Smooth muscle cell (in vitro differentiated cells): Measurements from ENCODE around the gene FCHO1. TPM values are rescaled to one million over a fixed set of nuclear protein-coding genes. Genes with fewer than 3 reads are reported as not detected.

Experiments
- DNase-seq: peaks from one replicate; lab custom pipeline; 2025; ENCODE audit not compliant: unreplicated experiment; lab: John Stamatoyannopoulos, UW
- H2AFZ ChIP-seq: fragments of 200-600 bp; sonication (generic); 2 replicates; pipeline ENCODE4 v1.6.0; 2016; ENCODE audit warnings: antibody characterized with exemption, low read depth, mild to moderate bottlenecking
- H3F3A ChIP-seq: fragments of 200-600 bp; sonication (generic); 2 replicates; pipeline ENCODE4 v1.6.0; 2017; ENCODE audit warnings: antibody characterized with exemption, low read depth
- H3K27ac ChIP-seq: fragments of 200-600 bp; sonication (generic); 2 replicates; pipeline ENCODE4 v1.5.1; 2016; ENCODE audit warnings: low read depth, mild to moderate bottlenecking
- H3K27me3 ChIP-seq: fragments of 200-600 bp; sonication (generic); 2 replicates; pipeline ENCODE4 v1.6.1; 2016; ENCODE audit warnings: low read depth, mild to moderate bottlenecking
- H3K36me3 ChIP-seq: fragments of 200-600 bp; sonication (generic); 2 replicates; pipeline ENCODE4 v1.5.1; 2016; ENCODE audit warnings: low read depth
- H3K4me1 ChIP-seq: fragments of 200-600 bp; sonication (generic); 2 replicates; pipeline ENCODE4 v1.5.1; 2016; ENCODE audit warnings: low read depth
- H3K4me2 ChIP-seq: fragments of 200-600 bp; sonication (generic); 2 replicates; pipeline ENCODE4 v1.6.0; 2016; ENCODE audit warnings: mild to moderate bottlenecking
- H3K4me3 ChIP-seq: fragments of 200-600 bp; sonication (generic); 2 replicates; pipeline ENCODE4 v1.5.1; 2016; ENCODE audit warnings: mild to moderate bottlenecking
- H3K79me2 ChIP-seq: fragments of 200-600 bp; sonication (generic); 2 replicates; pipeline ENCODE4 v1.6.0; 2016; ENCODE audit warnings: low read depth, mild to moderate bottlenecking
- H3K9ac ChIP-seq: fragments of 200-600 bp; sonication (generic); 2 replicates; pipeline ENCODE4 v1.6.0; 2016; ENCODE audit warnings: low read depth
- H3K9me3 ChIP-seq: fragments of 200-600 bp; sonication (generic); replicated peaks from 2 replicates; pipeline ENCODE4 v1.5.1; 2016; ENCODE audit warnings: low read depth
- H4K20me1 ChIP-seq: fragments of 200-600 bp; sonication (generic); 2 replicates; pipeline ENCODE4 v1.6.0; 2016; ENCODE audit warnings: low read depth
- CTCF ChIP-seq: fragments of 200-600 bp; sonication (generic); IDR thresholded peaks from 2 replicates; pipeline ENCODE4 v1.5.1; 2017; ENCODE audit warnings: borderline replicate concordance, mild to moderate bottlenecking, antibody characterized with exemption; ENCODE audit not compliant: insufficient read depth, poor library complexity, severe bottlenecking
- WGBS: methylation state at CpG from one replicate; pipeline ENCODE4 v1.1.7; 2016; ENCODE audit warnings: low lambda C conversion rate; 5-methylcytosine and 5-hydroxymethylcytosine counted together
- polyA plus RNA-seq: library from polyadenylated mRNA; unstranded; fragments of >200 nt; fragmentation: Nextera tagmentation; extraction: Ambion mirVana; gene quantifications from 2 replicates; pipeline ENCODE4 v1.2.1, GENCODE V29; 2016
- total RNA-seq: library from RNA; depleted of rRNA; stranded (reverse); fragments of >200 nt; gene quantifications from 2 replicates; pipeline ENCODE4 v1.2.3, GENCODE V29; 2014

Gene FCHO1
- total and polyA plus RNA-seq, 2 experiments from 2014 or later = 1.0 to 5.3 TPM

GRCh38 chr19:17735410-17735809 lies 15.9 kb upstream of the FCHO1 start:
- Histone ChIP-seq H4K20me1 (peaks cover 35% of the 10 kb centered on the region), H3F3A (no peaks in the 10 kb centered on the region), H3K27me3 (no peaks in the 10 kb centered on the region), H3K36me3 (peaks cover 8% of the 10 kb centered on the region), H3K4me2 (no peak overlapping the region), H3K4me3 (no peak overlapping the region), H3K4me1 (no peaks in the 10 kb centered on the region), H2AFZ (no peak overlapping the region), H3K9ac (no peak overlapping the region), H3K27ac (no peak overlapping the region), H3K9me3 (no peaks in the 10 kb centered on the region), H3K79me2 (peaks cover 22% of the 10 kb centered on the region)
- DNase-seq = no peak
- TF ChIP-seq CTCF = no peak
- WGBS = 93% methylated on average over 4 of the region's 5 CpGs

- no peak for TF ChIP-seq CTCF
- no peak for DNase-seq
- WGBS = 87% methylated on average over 7 of the region's 7 CpGs
Measured at GRCh38 chr19:17737690-17738153, 13.6 kb upstream of the FCHO1 start.

GRCh38 chr19:17739121-17739875 lies 12.0 kb upstream of the FCHO1 start:
- WGBS = 77% methylated on average over 12 of the region's 18 CpGs

More at GRCh38 chr19:17737690-17738153, 13.6 kb upstream of the FCHO1 start:
- H3K27ac ChIP-seq = no peak overlapping the region
- H3K4me1 ChIP-seq = no peaks in the 10 kb centered on the region
- H3F3A ChIP-seq = no peaks in the 10 kb centered on the region
- no peak overlapping the region for H3K4me2 ChIP-seq
- no peaks in the 10 kb centered on the region for H3K9me3 ChIP-seq
- no peak overlapping the region for H3K9ac ChIP-seq
- no peaks in the 10 kb centered on the region for H3K27me3 ChIP-seq
- no peak overlapping the region for H2AFZ ChIP-seq
- peaks cover 14% of the 10 kb centered on the region for H4K20me1 ChIP-seq
- no peaks in the 10 kb centered on the region for H3K36me3 ChIP-seq
- no peaks in the 10 kb centered on the region for H3K79me2 ChIP-seq
- H3K4me3 ChIP-seq = no peak overlapping the region

More at GRCh38 chr19:17739121-17739875, 12.0 kb upstream of the FCHO1 start:
- H3K79me2 ChIP-seq = no peaks in the 10 kb centered on the region
- no peaks in the 10 kb centered on the region for H3F3A ChIP-seq
- H3K27me3 ChIP-seq = no peaks in the 10 kb centered on the region
- no peak overlapping the region for H2AFZ ChIP-seq
- no peaks in the 10 kb centered on the region for H3K9me3 ChIP-seq
- no peaks in the 10 kb centered on the region for H4K20me1 ChIP-seq
- H3K4me1 ChIP-seq = no peaks in the 10 kb centered on the region
- no peak overlapping the region for H3K27ac ChIP-seq
- DNase-seq = no peak
- no peak for TF ChIP-seq CTCF
- H3K4me3 ChIP-seq = no peak overlapping the region
- H3K36me3 ChIP-seq = no peaks in the 10 kb centered on the region
- no peak overlapping the region for H3K9ac ChIP-seq
- H3K4me2 ChIP-seq = no peak overlapping the region
